ENCODE measurements around the gene DHRS7B. TPM values are rescaled to one million over a fixed set of nuclear protein-coding genes. Genes with fewer than 3 reads are reported as not detected.

DHRS7B gene
- total and polyA plus RNA-seq, 4 donors = 14.3 to 21.9 (median 18.7) TPM

GRCh38 chr17:21090902-21091618 lies 35.7 kb upstream of the DHRS7B start:
- Histone ChIP-seq H3K27ac (ENCODE audit: low read depth in 1 of 2, low read length in 2 of 2) (no peak overlapping the region), H3K4me1 (ENCODE audit: control insufficient read depth in 4 of 4, insufficient read depth in 4 of 4, low read length in 3 of 4) (no peaks in the 10 kb centered on the region), H3K9me3 (ENCODE audit: control insufficient read depth in 4 of 4, low read length in 3 of 4) (no peaks in the 10 kb centered on the region), H3K4me3 (ENCODE audit: low read depth in 1 of 3, low read length in 3 of 3) (no peak overlapping the region), H3K36me3 (ENCODE audit: control insufficient read depth in 4 of 4, insufficient read depth in 3 of 4, low read depth in 1 of 4, low read length in 3 of 4) (no peaks in the 10 kb centered on the region), H3K27me3 (ENCODE audit: control insufficient read depth in 4 of 4, insufficient read depth in 4 of 4, low read length in 3 of 4) (no peaks in the 10 kb centered on the region), H3K9ac (ENCODE audit: low read depth in 1 of 2, low read length in 2 of 2) (no peak overlapping the region)
- no peak for TF ChIP-seq SP1 (IDR thresholded peaks at IDR 0.05)
- TF ChIP-seq HNF4G (IDR thresholded peaks at IDR 0.05) = no peak
- no peak for TF ChIP-seq ZBTB33 (IDR thresholded peaks at IDR 0.05)
- TF ChIP-seq REST (IDR thresholded peaks at IDR 0.05) = no peak
- TF ChIP-seq TAF1 (conservative IDR thresholded peaks at IDR 0.05) = no peak
- TF ChIP-seq RAD21 (IDR thresholded peaks at IDR 0.05) = no peak
- TF ChIP-seq ATF3 (IDR thresholded peaks at IDR 0.05) = no peak
- no peak for TF ChIP-seq FOXA2 (IDR thresholded peaks at IDR 0.05)
- TF ChIP-seq FOXA1 (IDR thresholded peaks at IDR 0.05) = no peak
- no peak for TF ChIP-seq GABPA (IDR thresholded peaks at IDR 0.05 in 1 of 2, conservative IDR thresholded peaks at IDR 0.05 in 1 of 2)
- TF ChIP-seq JUND (IDR thresholded peaks at IDR 0.05) = no peak
- no peak for TF ChIP-seq EGR1 (IDR thresholded peaks at IDR 0.05; ENCODE audit: low read depth in 2 of 2)
- no peak for TF ChIP-seq RXRA (IDR thresholded peaks at IDR 0.05)
- TF ChIP-seq HNF4A (conservative IDR thresholded peaks at IDR 0.05) = no peak
- no peak for TF ChIP-seq YY1 (IDR thresholded peaks at IDR 0.05)
- TF ChIP-seq MAX (IDR thresholded peaks at IDR 0.05) = no peak
- DNase-seq (ENCODE audit: low spot score) = no peak
- WGBS = 82% methylated on average over 4 of the region's 4 CpGs

GRCh38 chr17:21094298-21094704 lies 32.5 kb upstream of the DHRS7B start:
- no peak for TF ChIP-seq GABPA (IDR thresholded peaks at IDR 0.05 in 1 of 2, conservative IDR thresholded peaks at IDR 0.05 in 1 of 2)
- no peak for TF ChIP-seq SP1 (IDR thresholded peaks at IDR 0.05)
- no peak for TF ChIP-seq TAF1 (conservative IDR thresholded peaks at IDR 0.05)
- TF ChIP-seq MAX (IDR thresholded peaks at IDR 0.05) = no peak
- TF ChIP-seq FOXA1 (IDR thresholded peaks at IDR 0.05) = no peak
- Histone ChIP-seq H3K27me3 (ENCODE audit: control insufficient read depth in 4 of 4, insufficient read depth in 4 of 4, low read length in 3 of 4) (peaks cover 0 to 3% (median 0%) of the 10 kb centered on the region in 4 donors), H3K36me3 (ENCODE audit: control insufficient read depth in 4 of 4, insufficient read depth in 3 of 4, low read depth in 1 of 4, low read length in 3 of 4) (no peaks in the 10 kb centered on the region), H3K9me3 (ENCODE audit: control insufficient read depth in 4 of 4, low read length in 3 of 4) (no peaks in the 10 kb centered on the region), H3K27ac (ENCODE audit: low read depth in 1 of 2, low read length in 2 of 2) (no peak overlapping the region), H3K4me3 (ENCODE audit: low read depth in 1 of 3, low read length in 3 of 3) (no peak overlapping the region), H3K9ac (ENCODE audit: low read depth in 1 of 2, low read length in 2 of 2) (no peak overlapping the region), H3K4me1 (ENCODE audit: control insufficient read depth in 4 of 4, insufficient read depth in 4 of 4, low read length in 3 of 4) (peaks cover 0 to 7% (median 6%) of the 10 kb centered on the region in 4 donors)
- WGBS = 79% methylated on average over 5 of the region's 5 CpGs
- no peak for DNase-seq (ENCODE audit: low spot score)

Data from liver (tissue), 9 donors.